PC-9 (cell line): ENCODE data around the gene KLK6.

ENCODE experiments used
- CTCF ChIP-seq: fragments of 200-600 bp; sonication (generic); conservative IDR thresholded peaks from 2 replicates; pipeline ENCODE4 v1.6.1; 2017; ENCODE audit warnings: mixed run types, antibody characterized with exemption, mild to moderate bottlenecking, moderate library complexity
- EZH2 ChIP-seq: fragments of 200-600 bp; sonication (generic); IDR thresholded peaks from 2 replicates; pipeline ENCODE4 v1.8.0; 2017; ENCODE audit warnings: antibody characterized with exemption, low read depth

GRCh38 chr19:50931023-50931422 is 38.4 kb downstream of the KLK6 start:
- 0 out of 2 replicates have a peak, but pooled peaks have one; percentile 1 for TF ChIP-seq CTCF
- no peak for TF ChIP-seq EZH2
